ENCODE measurements around the gene ADGRD1. TPM values are rescaled to one million over a fixed set of nuclear protein-coding genes. Genes with fewer than 3 reads are reported as not detected.

The ADGRD1 gene
- total and polyA plus RNA-seq, 2 of the 8 experiments (the other 6 are each of a cell fraction or from before 2014, with no cell fraction given) = 0.36 to 0.48 TPM

DNA sequence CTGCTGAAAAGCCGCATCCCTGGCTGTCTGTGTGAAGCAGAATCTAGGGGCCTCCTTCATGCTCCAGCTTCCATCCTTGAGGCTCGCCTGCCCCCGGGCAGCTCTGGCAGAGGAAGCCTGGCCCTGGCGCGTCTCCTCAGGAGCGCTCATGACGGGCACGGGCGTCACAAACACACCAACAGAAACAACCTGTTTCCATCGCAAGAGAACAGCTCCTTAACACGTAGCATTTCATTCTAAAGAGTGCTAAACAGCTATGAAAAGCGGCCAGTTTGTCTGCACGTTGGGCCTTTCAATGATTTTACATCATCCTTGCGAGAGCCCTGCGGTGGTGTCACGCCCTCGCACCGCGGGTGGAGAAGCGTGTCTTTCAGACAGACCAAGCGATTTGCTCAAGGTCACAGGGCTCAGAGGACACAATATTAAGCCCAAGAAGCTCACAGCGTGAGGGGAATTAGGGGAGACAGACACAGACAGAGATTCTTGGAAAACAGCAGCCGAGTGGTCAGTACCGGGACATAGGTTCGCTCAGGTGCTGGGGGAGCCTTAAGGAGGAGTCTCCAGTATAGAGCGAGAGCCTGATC, 4.9 kb downstream of the ADGRD1 start (continued):
- no peak for TF ChIP-seq JUN (IDR thresholded peaks at IDR 0.05; ENCODE audit: low read depth, low read length)
- TF ChIP-seq ASH2L (IDR thresholded peaks at IDR 0.05; ENCODE audit: low read length) = no peak
- TF ChIP-seq RXRA (IDR thresholded peaks at IDR 0.05; ENCODE audit: insufficient read depth, low read depth, low read length) = no peak
- no peak for TF ChIP-seq FOSL1 (IDR thresholded peaks at IDR 0.05; ENCODE audit: insufficient read depth, low read depth, low read length)
- TF ChIP-seq SAP30 (IDR thresholded peaks at IDR 0.05; ENCODE audit: insufficient read depth, insufficient replicate concordance, low read length) = no peak
- TF ChIP-seq PHF8 (conservative IDR thresholded peaks at IDR 0.05; ENCODE audit: low read depth, low read length) = no peak
- TF ChIP-seq CREB1 (IDR thresholded peaks at IDR 0.05) = no peak

All from H1 (cell line).